NCI-H748 (cell line): ENCODE data around the gene PXDN.

Source experiments
- DNase-seq: peaks from one replicate; lab custom pipeline; 2025; ENCODE audit not compliant: unreplicated experiment; lab: John Stamatoyannopoulos, UW

PXDN gene

GRCh38 chr2:1672738-1673137 is 71.6 kb downstream of the PXDN start:
- DNase-seq: no peak

- no peak for DNase-seq
Measured at GRCh38 chr2:1671916-1672315, 72.4 kb downstream of the PXDN start.

GRCh38 chr2:1670636-1671035 is 73.7 kb downstream of the PXDN start:
- DNase-seq: no peak

GRCh38 chr2:1665761-1666505 is 78.4 kb downstream of the PXDN start:
- no peak for DNase-seq

- DNase-seq: no peak
Measured at GRCh38 chr2:1664698-1665097, 79.6 kb downstream of the PXDN start.

- DNase-seq: no peak
Measured at GRCh38 chr2:1664076-1664605, 80.2 kb downstream of the PXDN start.

GRCh38 chr2:1663621-1664020 is 80.7 kb downstream of the PXDN start:
- DNase-seq: no peak

GRCh38 chr2:1662606-1663180 is 81.6 kb downstream of the PXDN start:
- no peak for DNase-seq

- DNase-seq: no peak
Measured at GRCh38 chr2:1661891-1662605, 82.3 kb downstream of the PXDN start.

GRCh38 chr2:1660656-1661640 is 83.4 kb downstream of the PXDN start:
- DNase-seq: no peak

- no peak for DNase-seq
Measured at GRCh38 chr2:1659951-1660565, 84.3 kb downstream of the PXDN start.

- DNase-seq: no peak
Measured at GRCh38 chr2:1658394-1659151, 85.7 kb downstream of the PXDN start.

GRCh38 chr2:1656961-1657841 is 87.1 kb downstream of the PXDN start:
- DNase-seq: no peak

GRCh38 chr2:1656326-1656960 is 87.9 kb downstream of the PXDN start:
- DNase-seq: no peak

GRCh38 chr2:1655461-1655860 is 88.9 kb downstream of the PXDN start:
- no peak for DNase-seq

GRCh38 chr2:1654696-1655374 is 89.5 kb downstream of the PXDN start:
- no peak for DNase-seq

- DNase-seq: no peak
Measured at GRCh38 chr2:1653956-1654695, 90.2 kb downstream of the PXDN start.
